SU-DHL-6 (cell line): ENCODE measurements around the gene KIF18B.

ENCODE experiments used
- EZH2phosphoT487 ChIP-seq: fragments of 200-600 bp; sonication (generic), shearing (Covaris generic); conservative IDR thresholded peaks from 2 replicates; pipeline ENCODE4 v1.6.1; 2018; ENCODE audit warnings: mild to moderate bottlenecking, antibody characterized with exemption, low read length, moderate library complexity, mixed read lengths
- TF ChIP-seq, protein P1 (sequence below): fragments of 200-600 bp; sonication (generic); IDR thresholded peaks from one replicate; pipeline ENCODE4 v1.5.1; 2017; ENCODE audit warnings: antibody characterized with exemption, mild to moderate bottlenecking, low read length, moderate library complexity; ENCODE audit not compliant: insufficient read depth, poor library complexity, severe bottlenecking

GRCh38 chr17:44965481-44966234 lies 18.1 kb upstream of the KIF18B start:
- TF ChIP-seq, protein P1, sequence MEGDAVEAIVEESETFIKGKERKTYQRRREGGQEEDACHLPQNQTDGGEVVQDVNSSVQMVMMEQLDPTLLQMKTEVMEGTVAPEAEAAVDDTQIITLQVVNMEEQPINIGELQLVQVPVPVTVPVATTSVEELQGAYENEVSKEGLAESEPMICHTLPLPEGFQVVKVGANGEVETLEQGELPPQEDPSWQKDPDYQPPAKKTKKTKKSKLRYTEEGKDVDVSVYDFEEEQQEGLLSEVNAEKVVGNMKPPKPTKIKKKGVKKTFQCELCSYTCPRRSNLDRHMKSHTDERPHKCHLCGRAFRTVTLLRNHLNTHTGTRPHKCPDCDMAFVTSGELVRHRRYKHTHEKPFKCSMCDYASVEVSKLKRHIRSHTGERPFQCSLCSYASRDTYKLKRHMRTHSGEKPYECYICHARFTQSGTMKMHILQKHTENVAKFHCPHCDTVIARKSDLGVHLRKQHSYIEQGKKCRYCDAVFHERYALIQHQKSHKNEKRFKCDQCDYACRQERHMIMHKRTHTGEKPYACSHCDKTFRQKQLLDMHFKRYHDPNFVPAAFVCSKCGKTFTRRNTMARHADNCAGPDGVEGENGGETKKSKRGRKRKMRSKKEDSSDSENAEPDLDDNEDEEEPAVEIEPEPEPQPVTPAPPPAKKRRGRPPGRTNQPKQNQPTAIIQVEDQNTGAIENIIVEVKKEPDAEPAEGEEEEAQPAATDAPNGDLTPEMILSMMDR = no peak
- no peak for TF ChIP-seq EZH2phosphoT487
